Measurements from ENCODE around the gene BCAS4.

GRCh38 chr20:50891138-50891537 is 96.3 kb downstream of the BCAS4 start:
- TF ChIP-seq, protein P1, sequence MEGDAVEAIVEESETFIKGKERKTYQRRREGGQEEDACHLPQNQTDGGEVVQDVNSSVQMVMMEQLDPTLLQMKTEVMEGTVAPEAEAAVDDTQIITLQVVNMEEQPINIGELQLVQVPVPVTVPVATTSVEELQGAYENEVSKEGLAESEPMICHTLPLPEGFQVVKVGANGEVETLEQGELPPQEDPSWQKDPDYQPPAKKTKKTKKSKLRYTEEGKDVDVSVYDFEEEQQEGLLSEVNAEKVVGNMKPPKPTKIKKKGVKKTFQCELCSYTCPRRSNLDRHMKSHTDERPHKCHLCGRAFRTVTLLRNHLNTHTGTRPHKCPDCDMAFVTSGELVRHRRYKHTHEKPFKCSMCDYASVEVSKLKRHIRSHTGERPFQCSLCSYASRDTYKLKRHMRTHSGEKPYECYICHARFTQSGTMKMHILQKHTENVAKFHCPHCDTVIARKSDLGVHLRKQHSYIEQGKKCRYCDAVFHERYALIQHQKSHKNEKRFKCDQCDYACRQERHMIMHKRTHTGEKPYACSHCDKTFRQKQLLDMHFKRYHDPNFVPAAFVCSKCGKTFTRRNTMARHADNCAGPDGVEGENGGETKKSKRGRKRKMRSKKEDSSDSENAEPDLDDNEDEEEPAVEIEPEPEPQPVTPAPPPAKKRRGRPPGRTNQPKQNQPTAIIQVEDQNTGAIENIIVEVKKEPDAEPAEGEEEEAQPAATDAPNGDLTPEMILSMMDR (conservative IDR thresholded peaks at IDR 0.05 in 1 of 2, IDR thresholded peaks at IDR 0.05 in 1 of 2; ENCODE audit: extremely low read depth in 1 of 2, insufficient read depth in 1 of 2, low read depth in 1 of 2, low read length in 2 of 2), result no peak
- no peak for TF ChIP-seq EZH2 (IDR thresholded peaks at IDR 0.05; ENCODE audit: borderline replicate concordance, low read length)
